Vagina (tissue), 2 donors: ENCODE measurements around the gene ARL5C.

ENCODE experiments used
- POLR2A ChIP-seq, 2 donors: fragments of 450-650 bp; IDR thresholded peaks; one replicate each; pipeline ENCODE4 v1.6.1; 2017; ENCODE audit warnings: antibody characterized with exemption in 2 of 2, mild to moderate bottlenecking in 2 of 2, moderate library complexity in 2 of 2
- POLR2AphosphoS5 ChIP-seq, 2 donors: sonication (generic); formaldehyde crosslinking; IDR thresholded peaks; one replicate each; pipeline ENCODE4 v1.9.0; 2017; ENCODE audit warnings: antibody characterized with exemption in 2 of 2, mild to moderate bottlenecking in 2 of 2, low read depth in 1 of 2; ENCODE audit not compliant: insufficient read depth in 1 of 2
- TF ChIP-seq, protein P1 (sequence below), 3 experiments: fragments of 450-650 bp in 2 of 3; fragments of 200-600 bp in 1 of 3; sonication (generic) in 1 of 3; IDR thresholded peaks; one replicate each; pipeline ENCODE4 v1.5.1; 2017 to 2019; ENCODE audit warnings: antibody characterized with exemption in 3 of 3, mild to moderate bottlenecking in 2 of 3, moderate library complexity in 2 of 3

DNA sequence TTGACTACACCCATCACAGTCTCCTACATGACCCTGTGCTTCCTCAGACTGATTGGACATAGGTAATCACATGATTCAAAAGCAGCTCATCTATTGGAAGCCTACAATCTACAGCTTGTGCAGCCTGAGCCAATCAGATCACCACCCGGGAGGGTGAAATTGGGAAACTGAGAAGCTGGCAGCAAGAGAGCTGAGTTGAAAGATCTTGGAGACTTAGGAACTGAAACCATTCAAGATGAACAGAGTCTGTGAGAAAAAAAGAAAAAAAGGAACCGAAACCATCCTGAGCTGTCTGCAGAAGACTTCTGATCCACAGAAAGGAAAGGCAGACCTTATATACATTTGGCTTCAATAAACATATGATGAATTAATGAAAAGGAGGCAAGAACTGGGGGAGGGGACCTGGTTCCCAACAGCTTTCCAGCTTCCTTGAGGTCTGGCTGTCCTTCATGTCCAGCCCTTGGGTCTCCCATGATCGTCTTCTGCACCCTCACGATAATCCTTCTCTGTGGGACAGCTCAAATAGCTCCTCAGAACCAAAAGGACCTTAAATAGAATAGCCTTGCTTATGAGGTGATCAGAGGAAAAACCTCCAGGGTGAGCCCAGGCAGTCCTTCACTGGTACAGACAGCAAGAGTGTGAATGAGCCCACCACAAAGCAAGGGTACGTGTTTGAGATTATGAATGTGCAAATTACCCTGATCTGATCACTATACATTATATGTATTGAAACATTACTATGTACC lies 47.1 kb downstream of the ARL5C start:
- TF ChIP-seq, protein P1, sequence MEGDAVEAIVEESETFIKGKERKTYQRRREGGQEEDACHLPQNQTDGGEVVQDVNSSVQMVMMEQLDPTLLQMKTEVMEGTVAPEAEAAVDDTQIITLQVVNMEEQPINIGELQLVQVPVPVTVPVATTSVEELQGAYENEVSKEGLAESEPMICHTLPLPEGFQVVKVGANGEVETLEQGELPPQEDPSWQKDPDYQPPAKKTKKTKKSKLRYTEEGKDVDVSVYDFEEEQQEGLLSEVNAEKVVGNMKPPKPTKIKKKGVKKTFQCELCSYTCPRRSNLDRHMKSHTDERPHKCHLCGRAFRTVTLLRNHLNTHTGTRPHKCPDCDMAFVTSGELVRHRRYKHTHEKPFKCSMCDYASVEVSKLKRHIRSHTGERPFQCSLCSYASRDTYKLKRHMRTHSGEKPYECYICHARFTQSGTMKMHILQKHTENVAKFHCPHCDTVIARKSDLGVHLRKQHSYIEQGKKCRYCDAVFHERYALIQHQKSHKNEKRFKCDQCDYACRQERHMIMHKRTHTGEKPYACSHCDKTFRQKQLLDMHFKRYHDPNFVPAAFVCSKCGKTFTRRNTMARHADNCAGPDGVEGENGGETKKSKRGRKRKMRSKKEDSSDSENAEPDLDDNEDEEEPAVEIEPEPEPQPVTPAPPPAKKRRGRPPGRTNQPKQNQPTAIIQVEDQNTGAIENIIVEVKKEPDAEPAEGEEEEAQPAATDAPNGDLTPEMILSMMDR (IDR thresholded peaks at IDR 0.05), result no peak
- no peak for TF ChIP-seq POLR2AphosphoS5 (IDR thresholded peaks at IDR 0.05; ENCODE audit: insufficient read depth in 1 of 2, low read depth in 1 of 2)
- TF ChIP-seq POLR2A (IDR thresholded peaks at IDR 0.05), result no peak
